ENCODE measurements around the gene CALML6. TPM values are rescaled to one million over a fixed set of nuclear protein-coding genes. Genes with fewer than 3 reads are reported as not detected.
A peak's percentile ranks its signal among the peaks of the same experiment; 100 is the strongest.

CALML6 gene
- polyA plus RNA-seq, 1 donor = 0.65 TPM

DNA sequence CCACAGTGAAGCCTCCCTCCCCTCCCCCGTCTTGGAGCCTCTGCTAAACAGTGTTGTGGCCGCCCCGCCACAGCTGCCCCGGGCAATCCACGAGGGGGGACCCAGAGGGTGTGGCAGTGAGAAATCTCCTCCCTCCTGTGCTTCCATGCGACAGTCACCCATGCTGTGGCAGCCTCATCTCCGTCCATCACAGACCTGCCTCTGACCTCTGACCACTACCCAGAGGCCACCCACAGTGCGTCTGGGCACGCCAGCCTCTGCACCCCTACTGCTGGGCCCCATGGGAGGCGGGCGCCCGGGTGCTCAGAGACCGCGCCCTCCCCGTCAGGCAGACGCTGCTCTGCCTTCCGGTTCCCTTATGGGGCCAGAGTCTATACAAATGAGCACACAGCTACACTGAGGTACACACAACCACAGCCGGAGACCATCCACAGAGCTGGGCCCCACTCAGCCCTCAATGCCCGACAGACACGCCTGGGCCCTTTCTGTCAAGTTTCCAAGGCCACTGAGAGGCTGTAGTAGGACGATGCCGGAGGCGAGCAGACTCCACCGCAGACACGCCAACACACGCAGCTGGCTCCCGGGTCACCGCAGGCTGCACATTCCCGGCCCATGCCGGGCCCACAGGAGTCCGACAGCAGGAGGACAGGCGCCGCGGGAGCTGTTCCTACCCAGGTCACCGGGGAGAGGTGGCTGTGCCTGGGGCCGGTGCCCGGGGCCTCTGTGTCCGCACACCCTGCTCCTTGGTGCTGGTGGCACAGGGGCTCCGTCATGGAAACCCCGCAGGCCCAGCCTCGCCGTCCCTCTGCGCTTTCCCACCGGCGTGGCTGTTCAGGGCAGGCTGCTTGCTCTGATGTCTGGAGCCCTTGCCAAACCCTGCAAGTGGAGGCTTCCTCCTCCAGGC, 27.9 kb downstream of the CALML6 start:
- DNase-seq = no peak

DNA sequence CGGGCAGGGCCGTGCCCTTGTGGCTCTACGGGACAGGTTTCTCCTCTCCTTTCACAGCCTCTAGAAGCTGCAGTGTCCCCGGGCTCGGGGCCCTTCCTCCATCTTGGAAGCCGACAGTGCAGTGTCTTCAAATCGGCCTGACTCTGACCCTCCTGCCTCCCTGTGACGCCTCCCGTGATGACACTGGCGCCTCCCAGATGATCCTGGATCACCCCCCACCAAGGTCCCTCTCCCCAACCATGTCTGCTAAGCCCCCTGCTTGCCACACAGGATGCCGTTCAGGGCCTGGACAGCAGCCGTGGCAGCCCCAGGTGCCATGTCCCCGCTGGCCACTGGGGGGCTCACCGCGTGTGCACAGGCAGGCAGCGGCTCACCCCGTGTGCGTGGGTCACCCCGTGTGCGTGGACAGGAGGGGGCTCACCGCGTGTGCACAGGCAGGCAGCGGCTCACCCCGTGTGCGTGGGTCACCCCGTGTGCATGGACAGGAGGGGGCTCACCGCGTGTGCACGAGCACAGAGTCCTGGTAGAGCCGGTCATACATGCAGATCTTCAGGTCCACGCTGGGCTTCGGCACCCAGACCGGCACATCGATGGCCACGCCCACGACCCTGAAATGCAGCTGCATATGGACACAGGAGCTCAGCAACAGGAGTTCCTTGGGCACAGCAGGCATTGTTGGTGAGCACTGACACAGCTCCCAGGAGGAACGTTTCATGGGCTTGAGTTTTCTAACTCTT, 28.9 kb downstream of the CALML6 start:
- DNase-seq = peak; percentile 26

DNA sequence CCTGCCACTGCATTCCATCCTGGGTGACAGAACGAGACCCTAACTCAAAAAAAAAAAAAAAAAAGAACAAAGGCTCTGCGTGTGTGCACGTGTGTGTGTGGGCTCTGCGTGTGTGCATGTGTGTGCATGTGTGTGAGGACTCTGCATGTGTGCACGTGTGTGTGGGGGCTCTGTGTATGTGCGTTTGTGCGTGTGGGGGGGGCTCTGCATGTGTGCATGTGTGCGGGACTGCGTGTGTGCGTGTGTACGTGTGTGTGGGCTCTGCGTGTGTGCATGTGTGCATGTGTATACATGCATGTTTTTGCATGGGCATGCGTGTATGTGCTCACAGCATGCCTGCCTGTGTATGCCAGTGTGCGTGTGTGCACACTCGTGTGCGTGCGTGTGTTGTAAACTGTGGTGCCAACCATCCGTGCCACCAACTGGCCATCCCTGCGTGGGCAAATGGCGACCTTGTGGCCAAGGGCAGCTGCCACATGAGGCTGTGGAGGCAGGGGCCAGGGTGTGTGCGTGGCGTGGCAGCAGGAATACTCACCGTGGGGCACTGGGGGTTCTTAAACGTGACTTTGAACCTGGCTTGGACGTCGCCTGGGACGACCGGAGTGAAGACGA, 30.8 kb downstream of the CALML6 start:
- no peak for DNase-seq

DNA sequence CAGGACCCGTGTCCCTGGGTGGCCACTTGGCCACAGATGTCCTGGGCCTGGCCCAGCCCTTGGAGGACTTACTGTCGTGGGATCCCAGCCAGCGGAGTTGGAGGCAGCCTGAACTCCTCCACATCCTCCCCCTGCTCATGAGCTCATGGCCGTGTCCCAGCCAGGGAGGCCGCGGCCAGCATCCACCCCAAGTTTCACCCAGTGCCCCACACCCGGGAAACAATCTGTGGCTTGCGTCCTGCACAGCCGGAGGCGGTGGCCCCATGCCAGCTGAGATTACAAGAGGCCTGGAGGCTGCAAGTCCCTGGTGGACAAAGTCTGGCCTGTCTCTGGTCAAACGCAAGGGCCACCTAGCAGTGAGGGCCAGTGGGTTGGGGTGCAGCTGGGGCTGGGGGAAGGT, 31.5 kb downstream of the CALML6 start:
- DNase-seq = no peak

GRCh38 chr1:1947493-1947892, 32.4 kb downstream of the CALML6 start:
- DNase-seq = no peak

GRCh38 chr1:1948783-1949182, 33.7 kb downstream of the CALML6 start:
- DNase-seq = no peak

DNA sequence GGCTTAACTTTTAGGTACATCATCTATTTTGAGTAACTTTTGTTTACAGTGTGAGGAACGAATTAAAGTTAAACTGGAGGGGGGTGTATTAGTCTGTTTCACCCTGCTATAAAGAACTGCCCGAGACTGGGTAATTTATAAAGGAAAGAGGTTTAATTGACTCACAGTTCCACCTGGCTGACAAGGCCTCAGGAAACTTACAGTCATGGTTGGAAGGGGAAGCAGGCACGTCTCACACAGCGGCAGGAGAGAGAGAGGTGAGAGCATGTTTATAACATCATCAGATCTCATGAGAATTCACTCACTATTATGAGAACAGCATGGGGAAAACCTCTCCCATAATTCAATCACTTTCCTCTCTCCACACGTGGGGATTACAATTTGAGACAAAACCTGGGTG, 35.9 kb downstream of the CALML6 start:
- no peak for DNase-seq

- no peak for DNase-seq
Observed at GRCh38 chr1:1954015-1954414, 39.0 kb downstream of the CALML6 start.

- no peak for DNase-seq
Observed at GRCh38 chr1:1954831-1955441, 39.9 kb downstream of the CALML6 start.

GRCh38 chr1:1955621-1956094, 40.6 kb downstream of the CALML6 start:
- DNase-seq = no peak

DNA sequence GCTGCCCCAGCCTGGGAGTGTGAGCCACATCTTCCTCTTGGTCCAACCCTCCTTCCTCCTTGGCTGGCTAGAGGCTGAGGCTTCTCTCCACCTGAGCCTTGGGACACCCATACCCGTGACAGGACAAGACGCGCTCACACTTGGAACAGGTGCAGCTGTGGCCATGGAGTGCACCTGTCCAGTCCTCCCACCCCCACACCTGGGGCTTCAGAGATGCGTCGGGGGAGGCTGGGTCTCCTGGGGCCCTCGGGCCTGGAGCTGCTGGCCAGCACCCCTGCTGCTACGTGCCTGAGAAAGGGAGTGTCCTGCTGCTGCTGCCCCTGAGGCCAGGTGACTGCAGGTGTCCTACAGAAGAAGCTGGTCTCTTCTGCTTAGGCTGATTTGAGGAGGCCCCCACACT, 41.0 kb downstream of the CALML6 start:
- DNase-seq = no peak

- no peak for DNase-seq
Observed at GRCh38 chr1:1956586-1957532, 41.8 kb downstream of the CALML6 start.

GRCh38 chr1:1957533-1957961, 42.5 kb downstream of the CALML6 start:
- no peak for DNase-seq

GRCh38 chr1:1958071-1958541, 43.0 kb downstream of the CALML6 start:
- DNase-seq = no peak

DNA sequence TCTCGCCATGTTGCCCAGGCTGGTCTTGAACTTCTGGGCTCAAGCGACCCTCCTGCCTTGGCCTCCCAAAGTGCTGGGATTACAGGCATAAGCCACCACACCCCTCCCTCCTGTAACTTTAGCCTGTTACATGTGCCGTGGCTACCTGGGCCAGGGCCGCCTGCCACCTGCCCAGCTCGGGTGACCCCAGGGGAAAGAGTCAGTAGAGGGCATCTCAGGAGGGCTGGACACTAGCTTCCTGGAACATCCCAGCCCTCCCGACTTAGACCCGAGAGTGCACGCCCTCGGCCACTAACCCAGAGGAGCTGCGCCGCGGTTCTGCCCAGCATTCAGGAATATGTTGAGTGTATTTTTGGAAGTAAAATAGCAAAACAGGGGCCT, 44.4 kb downstream of the CALML6 start:
- DNase-seq = no peak

GRCh38 chr1:1959840-1960479, 44.9 kb downstream of the CALML6 start:
- DNase-seq = peak; percentile 77

DNA sequence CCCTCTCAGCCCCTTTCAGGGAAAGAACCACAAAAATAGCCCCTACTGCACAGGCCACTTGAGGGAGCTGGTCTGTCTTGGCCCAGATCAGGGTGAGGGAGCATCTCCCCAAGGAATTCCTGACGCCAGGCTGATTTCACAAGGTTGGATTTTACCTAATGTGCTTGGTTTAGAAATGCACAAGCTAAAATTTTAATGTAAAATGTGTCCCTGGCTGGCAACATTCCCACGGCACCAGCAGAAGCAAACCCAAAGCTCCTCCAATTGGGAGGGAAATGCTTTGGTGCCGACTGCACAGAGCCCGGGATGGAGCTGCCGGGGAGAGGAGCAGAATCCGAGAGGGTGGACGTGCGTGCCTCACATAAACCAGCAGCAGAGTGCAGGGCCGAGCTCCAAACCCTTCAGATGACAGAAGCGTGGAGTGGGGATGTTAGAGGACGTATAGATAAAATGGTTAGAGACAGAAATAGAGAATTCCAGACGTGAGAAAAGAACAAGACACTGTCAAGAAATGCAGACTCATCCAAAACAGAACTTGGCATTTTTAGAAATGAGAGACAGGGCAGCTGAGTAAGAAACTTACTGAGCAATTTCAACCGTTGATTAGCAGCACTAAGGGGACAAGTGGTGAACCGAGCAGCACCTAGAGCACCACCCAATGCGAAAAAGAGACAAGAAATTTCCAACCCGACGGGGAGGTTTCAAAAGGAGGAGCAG, 45.6 kb downstream of the CALML6 start:
- DNase-seq = no peak

DNA sequence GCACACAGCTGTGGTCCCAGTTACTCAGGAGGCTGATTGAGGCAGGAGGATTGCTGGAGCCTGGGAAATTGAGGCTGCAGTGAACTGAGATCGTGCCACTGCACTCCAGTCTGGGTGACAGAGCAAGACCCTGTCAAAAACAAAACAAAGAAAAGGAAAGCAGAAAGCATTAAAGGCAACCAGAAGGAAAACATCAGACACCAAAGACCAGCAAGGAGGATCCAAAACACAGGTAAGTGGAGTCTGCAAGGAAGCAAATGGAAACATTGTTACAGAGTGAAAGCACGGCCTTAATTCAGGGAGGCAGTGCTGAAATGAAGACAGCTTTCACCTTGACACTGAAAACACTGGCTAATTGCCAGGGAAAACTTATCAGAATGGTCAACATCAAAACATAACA, 47.7 kb downstream of the CALML6 start:
- DNase-seq = no peak

DNA sequence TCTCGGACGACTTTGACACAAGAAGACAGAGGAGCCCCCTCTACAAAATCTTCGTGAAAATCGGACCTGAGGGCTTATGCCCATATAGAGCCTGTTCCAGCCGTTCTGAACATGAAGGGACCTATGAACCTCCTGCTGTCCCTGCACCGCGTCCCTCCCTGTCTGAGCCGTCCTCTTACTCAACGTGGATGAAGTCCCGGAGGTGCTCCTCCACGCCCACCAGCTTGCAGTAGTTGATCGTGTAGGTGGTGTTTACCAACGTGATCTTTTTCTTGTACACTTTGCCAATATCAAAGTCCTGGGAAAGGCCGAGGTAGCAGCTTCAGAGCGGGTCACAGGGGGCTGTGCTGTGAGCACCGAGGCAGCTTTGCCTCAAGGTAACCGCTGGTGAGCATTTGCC, 48.5 kb downstream of the CALML6 start:
- no peak for DNase-seq

GRCh38 chr1:1964811-1965210, 49.8 kb downstream of the CALML6 start:
- DNase-seq = no peak
